ENCODE measurements around the gene KATNB1.

DNA sequence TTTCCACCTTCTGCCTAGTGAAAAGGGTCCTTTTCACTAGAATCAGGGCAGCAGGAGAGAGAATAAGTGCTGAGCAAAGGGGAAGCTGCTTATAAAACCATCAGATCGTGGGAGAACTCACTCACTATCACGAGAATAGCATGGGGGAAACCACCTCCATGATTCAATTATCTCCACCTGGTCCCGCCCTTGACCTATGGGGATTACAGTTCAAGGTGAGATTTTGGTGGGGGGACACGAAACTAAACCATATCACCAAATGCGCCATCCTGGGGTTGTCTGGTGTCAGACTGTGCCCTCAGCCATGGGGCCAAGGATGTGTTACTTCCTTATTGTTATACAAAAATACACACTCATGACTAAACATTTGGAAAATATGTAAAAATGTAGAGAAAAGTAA lies 10.4 kb upstream of the KATNB1 start:
- TF ChIP-seq, protein P1, sequence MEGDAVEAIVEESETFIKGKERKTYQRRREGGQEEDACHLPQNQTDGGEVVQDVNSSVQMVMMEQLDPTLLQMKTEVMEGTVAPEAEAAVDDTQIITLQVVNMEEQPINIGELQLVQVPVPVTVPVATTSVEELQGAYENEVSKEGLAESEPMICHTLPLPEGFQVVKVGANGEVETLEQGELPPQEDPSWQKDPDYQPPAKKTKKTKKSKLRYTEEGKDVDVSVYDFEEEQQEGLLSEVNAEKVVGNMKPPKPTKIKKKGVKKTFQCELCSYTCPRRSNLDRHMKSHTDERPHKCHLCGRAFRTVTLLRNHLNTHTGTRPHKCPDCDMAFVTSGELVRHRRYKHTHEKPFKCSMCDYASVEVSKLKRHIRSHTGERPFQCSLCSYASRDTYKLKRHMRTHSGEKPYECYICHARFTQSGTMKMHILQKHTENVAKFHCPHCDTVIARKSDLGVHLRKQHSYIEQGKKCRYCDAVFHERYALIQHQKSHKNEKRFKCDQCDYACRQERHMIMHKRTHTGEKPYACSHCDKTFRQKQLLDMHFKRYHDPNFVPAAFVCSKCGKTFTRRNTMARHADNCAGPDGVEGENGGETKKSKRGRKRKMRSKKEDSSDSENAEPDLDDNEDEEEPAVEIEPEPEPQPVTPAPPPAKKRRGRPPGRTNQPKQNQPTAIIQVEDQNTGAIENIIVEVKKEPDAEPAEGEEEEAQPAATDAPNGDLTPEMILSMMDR (IDR thresholded peaks at IDR 0.05): no peak
- no peak for TF ChIP-seq POLR2A (IDR thresholded peaks at IDR 0.05)
